Retinal pigment epithelial cell (primary cell): ENCODE results near the gene UFL1.
"Not testable (repeated sequence)": the region's sequence is repeated elsewhere in the genome, so short reads cannot be mapped to it uniquely, and the experiment has no call there.

ENCODE experiments used
- DNase-seq: peaks from one replicate; pipeline ENCODE4 v3.0.0-alpha.2; 2010; ENCODE audit warnings: low read depth
- H3K4me3 ChIP-seq: 2 replicates; pipeline ENCODE4 v1.5.1; 2011; ENCODE audit warnings: mild to moderate bottlenecking, low read length, control low read depth, moderate library complexity
- CTCF ChIP-seq: conservative IDR thresholded peaks from 2 replicates; pipeline ENCODE4 v1.5.1; 2011; ENCODE audit warnings: low read depth, low read length, control low read depth, inconsistent platforms

The UFL1 gene

GRCh38 chr6:96521644-96522464, at the start of gene UFL1:
Gene UFL1, plus strand, starts transcription at chr6:96521806. Its CDS starts 68 bp downstream, at chr6:96521874.
- DNase-seq: peak; percentile 69
- no peak for TF ChIP-seq CTCF
- peak within 1 kb of the TSS; percentile 87 for H3K4me3 ChIP-seq

GRCh38 chr6:96472291-96472690, 49.3 kb upstream of the UFL1 start:
- not testable (repeated sequence) for DNase-seq

GRCh38 chr6:96478695-96479094, 42.9 kb upstream of the UFL1 start:
- TF ChIP-seq CTCF: no peak
- no peak overlapping the region for H3K4me3 ChIP-seq
- DNase-seq: no peak

More at GRCh38 chr6:96472291-96472690, 49.3 kb upstream of the UFL1 start:
- not testable (repeated sequence) for H3K4me3 ChIP-seq

GRCh38 chr6:96491926-96492325, 29.7 kb upstream of the UFL1 start:
- H3K4me3 ChIP-seq: no peak overlapping the region
- TF ChIP-seq CTCF: no peak
- no peak for DNase-seq

- no peak overlapping the region for H3K4me3 ChIP-seq
- no peak for DNase-seq
- TF ChIP-seq CTCF: no peak
These were observed 21.8 kb upstream of the UFL1 start for GRCh38 chr6:96499781-96500180.

GRCh38 chr6:96502915-96503314, 18.7 kb upstream of the UFL1 start:
- no peak for DNase-seq
- TF ChIP-seq CTCF: no peak

GRCh38 chr6:96505363-96505762, 16.2 kb upstream of the UFL1 start:
- no peak for TF ChIP-seq CTCF
- H3K4me3 ChIP-seq: no peak overlapping the region
- DNase-seq: no peak

More at GRCh38 chr6:96502915-96503314, 18.7 kb upstream of the UFL1 start:
- no peak overlapping the region for H3K4me3 ChIP-seq
